Ishikawa (cell line): Measurements from ENCODE around the gene CFAP20DC.

Experiments used
- CREB1 ChIP-seq: IDR thresholded peaks from 2 replicates; pipeline ENCODE4 v1.6.1; 2012; ENCODE audit warnings: low read depth
- EP300 ChIP-seq: IDR thresholded peaks from 2 replicates; pipeline ENCODE4 v1.6.1; 2012; ENCODE audit warnings: borderline replicate concordance
- TAF1 ChIP-seq: IDR thresholded peaks from 2 replicates; pipeline ENCODE4 v1.6.1; 2012; ENCODE audit warnings: low read depth, mild to moderate bottlenecking
- YY1 ChIP-seq: IDR thresholded peaks from 2 replicates; pipeline ENCODE4 v1.6.1; 2012; ENCODE audit warnings: low read depth
- TF ChIP-seq, protein P1 (sequence below): IDR thresholded peaks from 2 replicates; pipeline ENCODE4 v1.6.1; 2012; ENCODE audit warnings: low read depth, mild to moderate bottlenecking
- TF ChIP-seq, protein P2 (sequence below): IDR thresholded peaks from 2 replicates; pipeline ENCODE4 v1.6.1; 2012

DNA sequence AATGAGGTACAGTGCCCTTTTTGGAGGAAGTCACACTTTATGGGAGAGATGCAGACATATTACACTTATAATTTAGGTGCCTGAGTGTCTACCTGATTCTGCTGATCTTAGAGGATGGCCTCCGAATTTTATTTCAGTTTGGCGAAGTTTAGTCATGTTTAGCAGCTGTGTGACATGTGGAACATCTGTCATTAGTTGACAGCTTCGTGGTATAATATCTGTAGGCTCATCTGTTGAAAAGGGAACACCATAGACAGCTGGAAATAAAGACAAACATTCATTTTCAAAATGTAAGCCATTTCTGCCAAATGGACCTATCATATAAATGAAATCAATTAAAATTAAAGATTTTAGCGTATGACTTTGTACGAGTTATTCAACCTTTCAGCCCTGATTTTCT lies 165.4 kb downstream of the CFAP20DC start:
- no peak for TF ChIP-seq YY1
- no peak for TF ChIP-seq TAF1
- TF ChIP-seq, protein P1, sequence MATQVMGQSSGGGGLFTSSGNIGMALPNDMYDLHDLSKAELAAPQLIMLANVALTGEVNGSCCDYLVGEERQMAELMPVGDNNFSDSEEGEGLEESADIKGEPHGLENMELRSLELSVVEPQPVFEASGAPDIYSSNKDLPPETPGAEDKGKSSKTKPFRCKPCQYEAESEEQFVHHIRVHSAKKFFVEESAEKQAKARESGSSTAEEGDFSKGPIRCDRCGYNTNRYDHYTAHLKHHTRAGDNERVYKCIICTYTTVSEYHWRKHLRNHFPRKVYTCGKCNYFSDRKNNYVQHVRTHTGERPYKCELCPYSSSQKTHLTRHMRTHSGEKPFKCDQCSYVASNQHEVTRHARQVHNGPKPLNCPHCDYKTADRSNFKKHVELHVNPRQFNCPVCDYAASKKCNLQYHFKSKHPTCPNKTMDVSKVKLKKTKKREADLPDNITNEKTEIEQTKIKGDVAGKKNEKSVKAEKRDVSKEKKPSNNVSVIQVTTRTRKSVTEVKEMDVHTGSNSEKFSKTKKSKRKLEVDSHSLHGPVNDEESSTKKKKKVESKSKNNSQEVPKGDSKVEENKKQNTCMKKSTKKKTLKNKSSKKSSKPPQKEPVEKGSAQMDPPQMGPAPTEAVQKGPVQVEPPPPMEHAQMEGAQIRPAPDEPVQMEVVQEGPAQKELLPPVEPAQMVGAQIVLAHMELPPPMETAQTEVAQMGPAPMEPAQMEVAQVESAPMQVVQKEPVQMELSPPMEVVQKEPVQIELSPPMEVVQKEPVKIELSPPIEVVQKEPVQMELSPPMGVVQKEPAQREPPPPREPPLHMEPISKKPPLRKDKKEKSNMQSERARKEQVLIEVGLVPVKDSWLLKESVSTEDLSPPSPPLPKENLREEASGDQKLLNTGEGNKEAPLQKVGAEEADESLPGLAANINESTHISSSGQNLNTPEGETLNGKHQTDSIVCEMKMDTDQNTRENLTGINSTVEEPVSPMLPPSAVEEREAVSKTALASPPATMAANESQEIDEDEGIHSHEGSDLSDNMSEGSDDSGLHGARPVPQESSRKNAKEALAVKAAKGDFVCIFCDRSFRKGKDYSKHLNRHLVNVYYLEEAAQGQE = no peak
- TF ChIP-seq, protein P2, sequence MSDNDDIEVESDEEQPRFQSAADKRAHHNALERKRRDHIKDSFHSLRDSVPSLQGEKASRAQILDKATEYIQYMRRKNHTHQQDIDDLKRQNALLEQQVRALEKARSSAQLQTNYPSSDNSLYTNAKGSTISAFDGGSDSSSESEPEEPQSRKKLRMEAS = no peak
- no peak for TF ChIP-seq CREB1
- TF ChIP-seq EP300 = no peak
